GM18505 (cell line): Measurements from ENCODE around the gene COLQ.
"Not testable (repeated sequence)": the region's sequence is repeated elsewhere in the genome, so short reads cannot be mapped to it uniquely, and the experiment has no call there.

Experiments used
- ATAC-seq: cut with Tn5 transposase; IDR thresholded peaks from one replicate; pipeline ENCODE4 v1.9.1; 2021; ENCODE audit not compliant: unreplicated experiment
- POLR2A ChIP-seq: IDR thresholded peaks from 4 replicates; pipeline ENCODE4 v1.6.1; 2011; ENCODE audit warnings: borderline replicate concordance; ENCODE audit not compliant: insufficient read depth, insufficient read length; ENCODE audit errors: extremely low read depth

Gene COLQ

GRCh38 chr3:15470261-15470660 lies 51.2 kb downstream of the COLQ start:
- TF ChIP-seq POLR2A, result no peak
- ATAC-seq, result no peak

- no peak for TF ChIP-seq POLR2A
- no peak for ATAC-seq
These were observed 54.0 kb downstream of the COLQ start for GRCh38 chr3:15467227-15468181.

DNA sequence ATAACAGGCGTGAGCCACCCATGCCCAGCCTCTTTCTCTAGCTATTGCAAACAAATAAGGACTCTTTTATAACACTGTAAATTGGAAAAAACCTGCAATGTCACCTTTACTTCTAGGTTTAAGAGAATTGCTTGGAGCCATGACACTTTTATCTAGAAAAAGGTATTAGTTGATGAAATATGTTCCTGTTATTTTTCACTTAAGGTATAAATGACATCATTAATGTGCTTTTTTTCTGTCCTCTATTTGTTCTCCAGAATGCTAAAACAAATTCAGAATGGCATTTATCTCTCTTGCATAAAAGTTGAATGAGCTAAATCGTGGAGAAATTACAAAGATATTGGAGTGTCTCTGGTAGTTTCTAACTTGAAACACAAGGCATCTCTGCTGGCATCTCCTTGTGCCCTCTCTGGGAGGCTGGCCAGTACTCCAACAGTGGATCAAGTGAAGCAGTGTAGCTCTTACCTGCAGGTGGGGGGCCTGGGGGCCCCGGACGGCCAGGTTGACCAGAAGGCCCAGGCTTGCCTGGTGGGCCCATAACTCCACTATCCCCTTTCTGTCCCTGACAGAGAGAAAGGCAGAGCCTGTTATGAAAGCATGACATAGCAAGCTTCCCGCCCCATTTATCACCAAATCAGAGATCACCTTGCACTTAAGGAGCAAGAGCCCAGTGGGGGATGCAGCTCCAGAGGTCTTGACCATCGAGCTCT lies 55.5 kb downstream of the COLQ start:
- no peak for ATAC-seq
- TF ChIP-seq POLR2A, result no peak

DNA sequence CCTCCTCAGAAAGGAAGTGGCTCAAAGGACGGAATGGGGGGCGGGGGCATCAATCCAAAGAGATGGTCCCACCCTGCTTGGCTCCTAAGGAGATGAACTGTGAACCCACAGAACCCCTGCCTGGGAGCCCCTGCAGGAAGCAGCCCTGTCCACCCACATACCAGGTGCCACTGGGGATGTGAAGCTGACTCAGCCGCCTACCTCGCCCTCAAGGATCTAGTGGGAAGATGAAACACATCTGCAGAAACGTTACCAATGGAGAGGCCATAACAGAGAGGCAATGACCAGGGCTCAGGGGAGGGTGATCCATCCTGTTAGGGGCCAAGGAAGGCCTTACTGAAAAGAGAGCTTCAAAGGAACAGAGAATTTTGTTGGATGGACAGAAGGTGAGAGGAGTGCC lies 59.1 kb downstream of the COLQ start:
- TF ChIP-seq POLR2A, result no peak
- ATAC-seq, result no peak

- TF ChIP-seq POLR2A, result no peak
- ATAC-seq, result no peak
These were observed 60.5 kb downstream of the COLQ start for GRCh38 chr3:15460891-15461531.

- ATAC-seq, result no peak
- TF ChIP-seq POLR2A, result no peak
These were observed 63.2 kb downstream of the COLQ start for GRCh38 chr3:15458212-15458780.

- ATAC-seq, result not testable (repeated sequence)
These were observed 64.6 kb downstream of the COLQ start for GRCh38 chr3:15456915-15457314.

GRCh38 chr3:15456321-15456720 lies 65.2 kb downstream of the COLQ start:
- TF ChIP-seq POLR2A, result no peak
- ATAC-seq, result no peak

DNA sequence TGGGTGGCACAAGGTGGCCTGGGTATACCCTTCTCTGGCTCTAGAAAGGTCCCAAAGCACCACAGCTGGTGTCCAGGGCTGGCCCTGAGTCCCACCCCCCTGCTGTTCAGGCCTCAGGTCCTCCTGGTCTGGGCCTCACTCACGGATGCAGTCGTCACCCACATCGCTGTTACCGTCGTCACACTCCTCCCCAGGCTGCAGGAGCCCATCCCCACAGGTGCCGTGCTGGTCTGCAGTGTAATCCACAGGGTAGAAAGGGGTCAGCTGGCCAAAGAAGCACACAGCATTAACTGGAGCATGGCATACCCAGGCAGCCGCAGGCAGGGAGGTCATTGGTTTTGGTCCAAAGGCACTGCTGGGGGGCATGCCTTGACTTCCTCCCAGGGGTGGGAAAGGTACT lies 65.8 kb downstream of the COLQ start:
- ATAC-seq, result no peak

DNA sequence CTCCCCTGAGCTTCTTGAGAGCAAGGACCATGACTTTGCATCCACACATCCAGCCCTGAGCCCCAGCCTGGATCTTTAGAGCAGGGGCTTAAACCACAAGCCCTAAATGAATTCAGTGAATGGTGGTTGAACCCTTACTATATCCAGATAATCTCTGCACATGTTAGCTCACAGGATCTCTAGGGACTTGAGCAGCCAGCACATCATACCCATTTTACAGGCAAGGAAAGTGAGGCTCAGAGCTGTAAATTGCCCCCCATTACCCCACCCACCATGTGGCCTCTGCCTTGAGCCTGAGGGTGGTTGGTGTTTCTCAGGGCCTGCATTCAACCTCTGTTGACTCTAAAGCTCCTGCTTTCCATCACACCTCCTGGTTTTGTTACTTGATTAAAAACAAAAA lies 66.5 kb downstream of the COLQ start:
- ATAC-seq, result no peak
- no peak for TF ChIP-seq POLR2A

More for the DNA sequence above, 65.8 kb downstream of the COLQ start:
- no peak for TF ChIP-seq POLR2A

DNA sequence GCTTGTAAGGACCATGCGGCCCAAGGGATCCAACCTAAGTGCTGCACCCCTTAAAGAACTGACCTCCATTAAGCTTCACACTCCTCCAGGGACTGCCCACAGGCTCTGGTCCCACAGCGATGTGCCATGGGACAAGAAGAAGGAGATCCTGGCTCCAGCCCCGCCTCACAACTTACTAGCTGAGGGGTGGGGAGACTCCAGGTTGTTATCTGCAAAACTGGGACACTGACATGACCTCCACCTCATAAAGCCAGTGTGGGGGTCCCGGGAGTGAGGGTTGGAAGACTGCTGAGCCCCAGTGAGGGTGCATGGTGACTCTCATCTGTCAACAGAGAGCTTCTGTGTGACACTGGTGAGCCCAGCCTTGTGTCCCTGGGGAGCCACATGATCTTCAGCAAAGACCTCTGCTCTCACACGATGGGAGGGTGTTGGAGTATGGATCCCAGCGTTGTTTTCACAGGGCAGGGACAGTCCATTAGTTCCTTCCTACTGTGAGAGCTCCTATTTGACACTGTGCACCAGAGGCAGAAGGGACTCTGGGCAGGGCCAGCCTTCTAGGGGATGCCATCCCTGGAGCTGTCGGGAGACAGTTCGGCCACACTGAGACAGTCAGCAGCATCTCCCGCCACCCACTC lies 67.4 kb downstream of the COLQ start:
- no peak for ATAC-seq
- no peak for TF ChIP-seq POLR2A

DNA sequence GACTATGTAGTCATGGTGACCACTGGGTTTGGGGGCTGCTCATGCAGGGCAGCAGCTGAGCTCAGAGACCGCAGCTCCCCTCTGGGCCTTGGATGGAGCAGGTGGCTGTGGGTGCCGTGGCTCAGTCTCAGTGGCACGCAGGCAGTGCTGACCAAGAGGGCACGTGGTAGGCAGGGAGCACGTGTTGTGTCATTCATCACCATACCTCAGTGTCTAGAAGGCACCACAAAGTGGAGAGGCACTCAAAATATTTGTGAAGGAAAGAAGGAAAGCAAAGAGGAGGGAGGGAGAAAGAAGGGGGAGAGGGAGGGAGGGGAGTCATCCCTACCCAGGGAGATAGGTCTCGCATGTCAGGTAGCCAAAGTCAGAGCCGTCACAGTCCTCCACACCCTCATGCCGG lies 68.0 kb downstream of the COLQ start:
- no peak for ATAC-seq
- no peak for TF ChIP-seq POLR2A

DNA sequence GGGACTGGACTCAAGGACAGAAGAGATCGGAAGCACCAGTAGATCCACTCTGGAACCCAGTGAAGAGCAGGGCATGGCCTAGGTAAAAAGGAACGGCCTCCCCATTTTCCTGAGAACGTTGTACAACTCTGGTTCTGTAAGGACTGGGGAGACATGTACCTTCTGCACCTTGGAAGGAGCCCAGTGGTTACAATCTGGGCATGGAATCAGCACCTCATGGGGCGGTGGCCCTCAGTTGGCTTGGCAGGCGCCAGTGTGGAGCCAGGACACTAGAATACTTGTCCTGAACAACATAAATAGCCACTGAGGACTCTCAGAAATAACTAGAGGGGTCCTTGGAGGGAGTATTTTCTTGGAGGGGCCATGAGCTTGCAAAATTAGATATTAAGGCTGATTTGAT lies 68.5 kb downstream of the COLQ start:
- ATAC-seq, result no peak
- TF ChIP-seq POLR2A, result no peak
